Activated CD4-positive, alpha-beta T cell treated with anti-CD3 and anti-CD28 coated beads, Interleukin-2, amount 50 U/mL, for 24 hours (primary cell): ENCODE data around the gene NACC1.
"Not testable (repeated sequence)": the region's sequence is repeated elsewhere in the genome, so short reads cannot be mapped to it uniquely, and the experiment has no call there.

Experiments used
- DNase-seq, 2 donors: peaks; one replicate each; pipeline ENCODE4 v3.0.0-alpha.2; 2020; ENCODE audit warnings: low read depth in 1 of 2, low spot score in 1 of 2

Gene NACC1

GRCh38 chr19:13160557-13160956, 42.5 kb downstream of the NACC1 start:
- DNase-seq = no peak

- DNase-seq = peak; percentile 61 to 82
Observed at GRCh38 chr19:13162724-13163608, 44.9 kb downstream of the NACC1 start.

- no peak for DNase-seq
Observed at GRCh38 chr19:13163609-13164342, 45.7 kb downstream of the NACC1 start.

- DNase-seq = no peak
Observed at GRCh38 chr19:13164343-13165161, 46.5 kb downstream of the NACC1 start.

- no peak for DNase-seq
Observed at GRCh38 chr19:13165162-13165997, 47.3 kb downstream of the NACC1 start.

- not testable (repeated sequence) for DNase-seq
Observed at GRCh38 chr19:13166151-13166550, 48.1 kb downstream of the NACC1 start.

- DNase-seq = no peak
Observed at GRCh38 chr19:13169769-13170168, 51.7 kb downstream of the NACC1 start.

GRCh38 chr19:13171146-13171545, 53.1 kb downstream of the NACC1 start:
- DNase-seq = no peak

- peak; percentile 59 to 78 for DNase-seq
Observed at GRCh38 chr19:13172346-13173138, 54.5 kb downstream of the NACC1 start.

GRCh38 chr19:13173139-13173737, 55.2 kb downstream of the NACC1 start:
- DNase-seq = no peak

- no peak for DNase-seq
Observed at GRCh38 chr19:13176345-13176744, 58.3 kb downstream of the NACC1 start.

GRCh38 chr19:13177584-13177983, 59.5 kb downstream of the NACC1 start:
- not testable (repeated sequence) for DNase-seq

GRCh38 chr19:13178291-13178690, 60.2 kb downstream of the NACC1 start:
- DNase-seq = not testable (repeated sequence)

- DNase-seq = no peak
Observed at GRCh38 chr19:13181747-13182388, 63.8 kb downstream of the NACC1 start.

- not testable (repeated sequence) for DNase-seq
Observed at GRCh38 chr19:13184926-13185325, 66.9 kb downstream of the NACC1 start.

GRCh38 chr19:13185763-13186657, 67.9 kb downstream of the NACC1 start:
- not testable (repeated sequence) for DNase-seq

- not testable (repeated sequence) for DNase-seq
Observed at GRCh38 chr19:13186688-13187087, 68.6 kb downstream of the NACC1 start.

GRCh38 chr19:13187419-13187818, 69.4 kb downstream of the NACC1 start:
- no peak for DNase-seq
